ENCODE results near the gene ORM2.
"Not testable (repeated sequence)": the region's sequence is repeated elsewhere in the genome, so short reads cannot be mapped to it uniquely, and the experiment has no call there.

ORM2 gene

DNA sequence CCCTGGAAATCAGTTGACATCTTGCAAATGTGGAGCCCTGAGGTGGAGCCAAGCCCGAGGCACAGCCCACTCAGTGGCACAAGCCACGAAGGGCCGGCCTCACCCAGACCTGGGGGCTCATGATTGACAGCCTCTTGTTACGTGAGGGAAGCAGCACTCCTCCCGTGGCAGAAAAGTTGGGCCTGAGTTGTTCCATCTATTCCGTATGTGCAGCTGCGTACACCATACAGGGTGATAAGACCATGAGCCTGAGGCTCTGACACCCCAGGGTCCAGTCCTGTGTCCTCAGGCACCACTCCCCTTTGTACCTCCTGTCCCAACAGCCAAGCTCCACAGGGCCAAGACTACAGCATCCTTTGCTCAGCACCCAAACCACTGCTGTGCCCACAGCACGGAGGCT, 1.9 kb upstream of the ORM2 start:
- peak; percentile 64 for DNase-seq (ENCODE audit: low spot score)
- in situ Hi-C loops (cut with MboI; ENCODE audit: low sequenced_read_pairs, unreplicated experiment), result no loop called here
- TF ChIP-seq, protein P1, sequence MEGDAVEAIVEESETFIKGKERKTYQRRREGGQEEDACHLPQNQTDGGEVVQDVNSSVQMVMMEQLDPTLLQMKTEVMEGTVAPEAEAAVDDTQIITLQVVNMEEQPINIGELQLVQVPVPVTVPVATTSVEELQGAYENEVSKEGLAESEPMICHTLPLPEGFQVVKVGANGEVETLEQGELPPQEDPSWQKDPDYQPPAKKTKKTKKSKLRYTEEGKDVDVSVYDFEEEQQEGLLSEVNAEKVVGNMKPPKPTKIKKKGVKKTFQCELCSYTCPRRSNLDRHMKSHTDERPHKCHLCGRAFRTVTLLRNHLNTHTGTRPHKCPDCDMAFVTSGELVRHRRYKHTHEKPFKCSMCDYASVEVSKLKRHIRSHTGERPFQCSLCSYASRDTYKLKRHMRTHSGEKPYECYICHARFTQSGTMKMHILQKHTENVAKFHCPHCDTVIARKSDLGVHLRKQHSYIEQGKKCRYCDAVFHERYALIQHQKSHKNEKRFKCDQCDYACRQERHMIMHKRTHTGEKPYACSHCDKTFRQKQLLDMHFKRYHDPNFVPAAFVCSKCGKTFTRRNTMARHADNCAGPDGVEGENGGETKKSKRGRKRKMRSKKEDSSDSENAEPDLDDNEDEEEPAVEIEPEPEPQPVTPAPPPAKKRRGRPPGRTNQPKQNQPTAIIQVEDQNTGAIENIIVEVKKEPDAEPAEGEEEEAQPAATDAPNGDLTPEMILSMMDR (IDR thresholded peaks at IDR 0.05; ENCODE audit: borderline replicate concordance, control extremely low read depth, extremely low read depth, insufficient read depth, missing control alignments), result no peak

GRCh38 chr9:114328357-114328820, 1.3 kb upstream of the ORM2 start:
- DNase-seq (ENCODE audit: low spot score), result peak; percentile 59
- in situ Hi-C loops (cut with MboI; ENCODE audit: low sequenced_read_pairs, unreplicated experiment), result not testable (repeated sequence)

- in situ Hi-C loops (cut with MboI; ENCODE audit: low sequenced_read_pairs, unreplicated experiment); DNase-seq (ENCODE audit: low spot score): not testable (repeated sequence)
Observed at GRCh38 chr9:114328937-114329624, 588 bp upstream of the ORM2 start.

DNA sequence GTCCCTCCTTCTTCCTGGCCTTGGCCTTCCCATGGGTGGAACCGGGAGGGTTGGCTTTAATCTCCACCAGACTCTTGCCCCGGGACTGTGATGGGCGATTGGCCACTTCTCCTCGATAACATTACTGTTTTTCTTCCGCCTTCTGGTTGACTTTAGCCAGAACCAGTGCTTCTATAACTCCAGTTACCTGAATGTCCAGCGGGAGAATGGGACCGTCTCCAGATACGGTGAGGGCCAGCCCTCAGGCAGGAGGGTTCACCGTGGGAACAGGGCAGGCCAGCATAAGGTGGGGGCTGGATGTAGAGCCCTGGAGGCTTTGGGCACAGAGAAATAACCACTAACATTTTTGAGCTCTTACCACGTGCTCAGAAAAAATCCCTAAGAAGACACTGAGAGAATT, 967 bp downstream of the ORM2 start:
- DNase-seq (ENCODE audit: low spot score), result no peak
- TF ChIP-seq, protein P1 (IDR thresholded peaks at IDR 0.05; ENCODE audit: borderline replicate concordance, control extremely low read depth, extremely low read depth, insufficient read depth, missing control alignments), result no peak
- in situ Hi-C loops (cut with MboI; ENCODE audit: low sequenced_read_pairs, unreplicated experiment), result no loop called here

DNA sequence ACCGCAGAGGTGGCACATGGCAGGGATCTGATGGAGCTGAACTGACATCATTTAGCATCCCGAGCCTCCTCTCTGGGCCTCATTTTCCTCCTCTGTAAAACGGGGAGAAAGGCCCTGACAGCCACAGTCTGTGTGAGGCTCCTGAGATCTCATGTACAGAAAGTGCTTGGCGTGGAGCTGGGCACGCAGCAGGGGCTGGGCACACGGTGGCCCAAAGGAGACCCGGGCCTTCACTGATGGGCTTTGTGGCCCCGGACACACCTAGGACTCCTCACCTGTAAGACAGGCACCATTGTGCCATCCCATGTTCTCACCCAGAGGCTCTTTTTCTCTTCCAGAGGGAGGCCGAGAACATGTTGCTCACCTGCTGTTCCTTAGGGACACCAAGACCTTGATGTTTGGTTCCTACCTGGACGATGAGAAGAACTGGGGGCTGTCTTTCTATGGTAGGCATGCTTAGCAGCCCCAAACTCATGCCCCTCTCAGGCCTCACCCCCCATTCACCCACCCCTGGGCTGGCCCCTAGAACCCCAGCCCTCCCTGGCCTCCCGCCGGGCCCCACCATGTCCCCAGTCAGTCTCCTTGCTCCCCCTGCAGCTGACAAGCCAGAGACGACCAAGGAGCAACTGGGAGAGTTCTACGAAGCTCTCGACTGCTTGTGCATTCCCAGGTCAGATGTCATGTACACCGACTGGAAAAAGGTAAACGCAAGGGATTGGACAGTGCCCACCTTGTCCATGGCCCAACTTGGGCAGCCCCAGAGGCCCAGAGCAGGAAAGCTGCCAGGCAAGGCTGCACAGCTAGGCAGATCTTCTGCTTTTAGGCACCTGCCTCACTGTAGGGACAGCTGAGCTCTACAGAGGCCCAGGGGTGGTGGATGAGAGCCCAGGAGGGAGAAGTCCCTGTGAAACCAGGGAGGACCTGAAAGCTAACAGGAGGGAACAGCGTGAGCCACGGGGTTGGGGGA, 1.8 kb downstream of the ORM2 start:
- DNase-seq (ENCODE audit: low spot score); in situ Hi-C loops (cut with MboI; ENCODE audit: low sequenced_read_pairs, unreplicated experiment): not testable (repeated sequence)

DNA sequence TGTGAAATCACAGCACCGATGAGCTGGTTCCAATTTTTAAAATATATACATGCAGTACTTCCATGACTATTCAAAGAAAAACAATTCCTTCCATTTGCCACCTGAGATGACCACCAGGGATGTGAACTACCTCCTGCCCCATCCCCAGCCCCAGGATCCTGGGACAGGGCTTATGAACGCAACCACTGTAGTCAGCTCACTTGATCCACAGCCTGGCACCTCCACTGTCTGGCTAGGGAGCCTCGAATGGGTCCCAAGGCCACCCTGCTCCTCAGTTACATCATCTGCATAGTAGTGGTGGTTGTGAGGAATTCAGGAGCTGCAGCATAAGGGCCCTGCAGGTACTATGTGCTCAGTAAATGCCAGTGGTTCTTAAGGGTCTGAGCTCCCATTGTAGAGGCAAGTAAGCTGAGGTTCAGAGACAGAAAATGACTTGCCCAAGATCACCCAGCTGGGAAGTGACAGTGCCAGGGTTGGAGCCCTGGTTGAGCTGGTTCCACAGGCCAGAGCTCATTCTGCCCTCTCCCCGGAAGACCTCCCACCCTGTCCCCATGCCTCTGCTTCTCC, 2.9 kb downstream of the ORM2 start:
- in situ Hi-C loops (cut with MboI; ENCODE audit: low sequenced_read_pairs, unreplicated experiment), result not testable (repeated sequence)

GRCh38 chr9:114333718-114334117, 4.0 kb downstream of the ORM2 start:
- DNase-seq (ENCODE audit: low spot score); in situ Hi-C loops (cut with MboI; ENCODE audit: low sequenced_read_pairs, unreplicated experiment): not testable (repeated sequence)

More for the DNA sequence above, 2.9 kb downstream of the ORM2 start:
- DNase-seq (ENCODE audit: low spot score), result not testable (repeated sequence)

GRCh38 chr9:114334490-114334889, 4.8 kb downstream of the ORM2 start:
- in situ Hi-C loops (cut with MboI; ENCODE audit: low sequenced_read_pairs, unreplicated experiment), result no loop called here
- TF ChIP-seq, protein P1 (IDR thresholded peaks at IDR 0.05; ENCODE audit: borderline replicate concordance, control extremely low read depth, extremely low read depth, insufficient read depth, missing control alignments), result no peak
- no peak for DNase-seq (ENCODE audit: low spot score)

DNA sequence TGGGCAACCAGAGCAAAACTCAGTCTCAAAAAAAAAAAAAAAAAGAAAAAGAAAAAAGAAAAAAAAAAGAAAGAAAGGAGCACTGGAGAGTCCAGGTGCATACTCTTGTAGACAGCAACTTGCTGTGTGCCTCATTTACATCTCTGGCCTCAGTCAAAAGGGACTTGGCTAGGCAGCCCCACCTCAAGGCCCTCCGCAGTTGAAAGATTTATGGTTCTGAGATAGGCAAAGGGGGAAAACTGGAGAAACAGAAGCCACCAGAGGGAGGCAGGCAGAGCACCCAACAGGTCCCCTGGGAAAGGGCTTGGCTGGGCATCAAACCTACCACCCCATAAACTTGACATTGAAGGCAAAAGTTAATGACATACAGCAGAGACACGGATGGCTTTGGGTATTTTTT, 6.1 kb downstream of the ORM2 start:
- no peak for DNase-seq (ENCODE audit: low spot score)
- in situ Hi-C loops (cut with MboI; ENCODE audit: low sequenced_read_pairs, unreplicated experiment), result no loop called here
- TF ChIP-seq, protein P1 (IDR thresholded peaks at IDR 0.05; ENCODE audit: borderline replicate concordance, control extremely low read depth, extremely low read depth, insufficient read depth, missing control alignments), result no peak
